ENCODE measurements around the gene USP47. TPM values are rescaled to one million over a fixed set of nuclear protein-coding genes. Genes with fewer than 3 reads are reported as not detected.

USP47 gene
- total and polyA plus RNA-seq, 2 experiments from 2014 or later: 16.3 to 36.7 TPM

DNA sequence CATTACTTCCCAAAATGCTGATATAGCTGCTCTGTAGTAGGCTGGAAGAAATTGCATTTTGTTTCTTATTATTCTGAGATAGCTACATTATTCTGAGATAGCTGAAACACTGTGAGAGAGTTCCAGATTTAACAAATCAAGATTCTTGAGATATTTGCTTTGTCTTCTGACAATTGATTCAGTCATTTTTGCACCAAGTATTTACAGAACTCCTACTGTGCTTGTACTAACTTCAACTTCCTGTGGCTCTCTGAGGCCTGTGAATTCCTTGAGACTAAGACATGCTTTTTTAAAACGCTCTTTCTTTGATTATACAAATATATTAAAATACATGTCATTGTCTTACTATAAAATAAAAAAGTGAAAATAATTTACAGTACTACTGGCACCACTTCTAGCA is 52.7 kb downstream of the USP47 start:
- DNase-seq (ENCODE audit: low spot score): peak; percentile 19
- Histone ChIP-seq H2AFZ (no peak overlapping the region), H4K20me1 (replicated peaks; ENCODE audit: insufficient read depth) (0 out of 2 replicates have a peak, but pooled peaks cover 2% of the 10 kb centered on the region), H3K27me3 (ENCODE audit: insufficient read depth) (no peaks in the 10 kb centered on the region), H3K4me3 (no peak overlapping the region), H3K79me2 (replicated peaks; ENCODE audit: insufficient read depth) (no peaks in the 10 kb centered on the region), H3K4me2 (no peak overlapping the region), H3K27ac (ENCODE audit: low read depth) (0 out of 2 replicates have a peak overlapping the region, but pooled peaks have one; percentile 2), H3K9me2 (ENCODE audit: insufficient read depth) (no peaks in the 10 kb centered on the region), H3K4me1 (ENCODE audit: insufficient read depth) (peaks cover 9% of the 10 kb centered on the region; the same call in 1 of the 2 replicates), H3K36me3 (ENCODE audit: insufficient read depth) (0 out of 2 replicates have a peak, but pooled peaks cover 4% of the 10 kb centered on the region), H3F3A (replicated peaks; ENCODE audit: low read depth) (no peaks in the 10 kb centered on the region)
- ATAC-seq: no peak
- H3K4me1 Mint-ChIP-seq: peaks cover 6% of the 10 kb centered on the region; the same call in 1 of the 3 replicates
- no peaks in the 10 kb centered on the region for H3K27me3 Mint-ChIP-seq (ENCODE audit: insufficient read depth, low read depth, poor library complexity)
- no peak overlapping the region for H3K27ac Mint-ChIP-seq
- H3K36me3 Mint-ChIP-seq (ENCODE audit: low read depth): no peaks in the 10 kb centered on the region
- no peaks in the 10 kb centered on the region for H3K9me3 Mint-ChIP-seq
- no peak overlapping the region for H3K4me3 Mint-ChIP-seq
- TF ChIP-seq STAT1 (IDR thresholded peaks at IDR 0.05; ENCODE audit: unreplicated experiment) (no peak), ZNF462 (CRISPR knock-in tag; IDR thresholded peaks at IDR 0.05) (no peak), ZNF114 (CRISPR knock-in tag; IDR thresholded peaks at IDR 0.05) (no peak), ETS1 (IDR thresholded peaks at IDR 0.05) (no peak), JUNB (IDR thresholded peaks at IDR 0.05; ENCODE audit: unreplicated experiment) (no peak), ZNF331 (CRISPR knock-in tag; IDR thresholded peaks at IDR 0.05; ENCODE audit: low read depth) (no peak), POLR2AphosphoS5 (IDR thresholded peaks at IDR 0.05; ENCODE audit: low read depth) (no peak), EZH2phosphoT487 (IDR thresholded peaks at IDR 0.05; ENCODE audit: unreplicated experiment) (no peak), CREB1 (CRISPR knock-in tag; IDR thresholded peaks at IDR 0.05; ENCODE audit: low read depth) (no peak), CTCF (conservative IDR thresholded peaks at IDR 0.05; ENCODE audit: low read depth in 2 of 2) (no peak), NANOG (IDR thresholded peaks at IDR 0.05; ENCODE audit: borderline replicate concordance) (no peak)
